ENCODE measurements around the gene GAN.
"Not testable (repeated sequence)": the region's sequence is repeated elsewhere in the genome, so short reads cannot be mapped to it uniquely, and the experiment has no call there.

Gene GAN

DNA sequence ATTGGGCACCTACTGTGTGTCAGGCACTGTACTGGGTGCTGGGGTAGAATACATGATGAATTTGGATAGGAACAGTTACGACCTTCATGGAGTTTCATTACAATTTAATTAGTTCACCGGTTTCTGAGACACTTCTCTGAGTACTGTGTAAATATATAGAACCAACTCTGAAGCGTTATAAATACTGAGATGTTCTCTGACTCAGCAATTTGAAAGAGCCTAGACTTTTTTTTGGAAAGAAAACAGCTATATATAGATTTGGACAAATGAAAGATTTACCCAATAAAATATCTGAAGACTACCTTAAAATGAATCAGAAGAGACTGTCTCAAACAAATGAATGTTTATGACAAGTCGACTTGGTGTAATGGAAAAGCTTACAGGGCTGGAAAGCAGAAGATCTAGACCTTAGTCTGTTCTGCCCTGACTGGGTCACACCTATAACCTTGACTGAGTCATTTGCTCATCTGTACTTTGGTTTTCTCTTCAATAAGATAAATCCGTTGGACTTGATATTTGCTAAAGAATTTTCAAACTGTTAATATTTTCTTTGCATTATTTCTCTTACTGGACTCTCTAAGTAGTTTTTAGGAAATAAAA is 4.6 kb upstream of the GAN start:
- DNase-seq = no peak

DNA sequence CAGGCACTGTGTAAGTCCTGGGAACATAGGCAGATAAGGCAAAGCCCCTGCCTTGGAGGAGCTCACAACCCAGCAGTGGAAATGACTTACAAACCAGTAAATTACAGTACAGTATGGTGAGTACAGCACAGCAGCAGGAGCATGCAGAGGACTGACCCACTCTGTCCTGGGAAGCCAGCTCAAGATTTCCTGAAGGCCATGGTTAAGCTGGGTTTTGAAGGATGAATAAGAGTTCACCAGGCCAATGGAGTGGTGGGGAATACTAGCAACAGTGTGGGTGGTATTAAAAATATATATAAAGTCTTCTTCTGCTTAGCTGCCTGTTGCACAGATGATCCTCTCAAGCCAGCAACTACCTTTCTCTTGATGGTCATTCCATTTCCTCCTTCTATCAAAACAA is 3.0 kb upstream of the GAN start:
- no peak for DNase-seq

DNA sequence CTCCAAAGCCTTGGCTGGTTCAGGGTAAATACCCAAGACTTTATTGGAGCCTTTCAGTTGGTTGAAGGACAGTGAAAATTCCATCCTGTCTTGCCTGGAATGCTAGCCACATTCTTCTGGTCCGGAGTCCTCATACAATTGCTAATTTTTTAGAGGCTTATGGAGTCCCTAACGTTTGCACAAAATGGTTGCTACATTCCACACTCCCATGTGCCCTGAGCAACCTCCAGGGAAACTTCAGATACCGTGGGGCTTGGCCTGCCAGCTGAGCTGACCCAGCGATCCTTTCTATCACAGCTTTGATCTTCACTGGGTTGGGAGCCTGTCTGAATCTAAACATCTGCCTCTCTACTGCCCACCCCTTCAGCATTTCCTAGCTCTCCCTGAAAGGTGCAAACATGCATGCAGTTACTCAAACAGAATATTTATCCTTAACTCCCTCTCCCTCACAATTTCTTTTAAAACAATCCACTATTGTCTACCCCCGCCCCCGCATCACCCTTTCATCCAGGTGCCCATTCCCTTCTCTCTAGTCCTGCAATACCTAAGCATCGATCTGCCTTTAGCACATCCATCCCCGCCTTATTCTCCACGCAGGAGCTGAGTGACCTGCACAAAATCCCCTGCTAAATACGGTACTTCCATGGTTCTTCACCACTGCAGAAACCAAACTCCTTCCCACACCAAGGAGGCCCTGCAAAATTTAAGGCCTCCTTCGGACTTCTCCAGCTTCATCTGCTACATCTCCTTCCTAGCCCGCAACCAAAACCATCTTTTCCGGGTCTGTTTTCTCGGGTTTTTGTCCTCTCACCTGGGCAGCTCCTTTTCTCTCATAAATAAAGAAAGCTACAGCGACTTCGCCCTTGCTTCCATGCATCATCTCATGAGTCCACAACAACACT is 810 bp upstream of the GAN start:
- DNase-seq = no peak

DNA sequence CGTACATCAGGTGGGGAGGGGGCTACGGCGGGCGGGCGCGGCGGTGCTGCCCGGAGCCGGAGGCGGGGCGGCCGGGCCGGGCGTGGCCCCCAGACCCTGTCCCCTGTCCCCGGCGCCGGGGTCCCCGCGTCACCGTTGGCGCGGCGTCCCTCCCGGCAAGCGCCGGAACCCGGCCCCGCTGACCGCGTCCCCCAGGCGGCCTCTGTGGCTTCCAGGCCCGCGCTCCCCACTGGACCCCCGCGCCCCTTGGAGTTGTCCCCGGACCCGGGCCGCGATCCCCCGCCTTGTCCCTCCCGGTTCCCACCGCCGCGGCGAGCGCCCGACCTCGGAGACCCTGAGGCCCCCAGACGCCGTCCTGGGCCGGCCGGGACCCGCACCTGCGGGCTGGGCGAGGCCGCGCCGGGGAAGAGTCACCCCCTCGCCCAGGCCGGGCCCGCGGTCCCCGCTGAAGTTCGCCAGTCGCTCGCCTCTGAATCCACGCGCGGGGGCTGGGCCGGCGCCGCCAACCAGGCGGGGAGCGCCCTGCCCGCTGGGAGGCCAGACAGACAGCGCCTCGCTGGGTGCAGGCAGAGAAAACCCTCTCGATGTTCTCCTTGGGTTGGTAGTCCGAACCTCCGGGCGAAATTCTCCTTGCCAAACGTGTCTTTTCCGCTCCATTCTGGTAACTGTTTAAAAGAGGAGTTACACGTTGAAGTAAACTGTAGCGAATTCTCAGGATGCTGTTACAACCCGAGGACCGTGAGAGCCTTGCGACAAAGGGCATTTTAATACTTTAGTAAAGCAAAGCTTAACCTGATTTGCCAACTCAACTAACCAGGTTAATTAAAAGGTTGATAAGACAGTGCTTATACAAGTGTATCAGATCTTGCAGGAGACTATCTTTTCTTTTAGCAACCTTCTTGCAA is 761 bp downstream of the GAN start:
- DNase-seq = peak; percentile 43

DNA sequence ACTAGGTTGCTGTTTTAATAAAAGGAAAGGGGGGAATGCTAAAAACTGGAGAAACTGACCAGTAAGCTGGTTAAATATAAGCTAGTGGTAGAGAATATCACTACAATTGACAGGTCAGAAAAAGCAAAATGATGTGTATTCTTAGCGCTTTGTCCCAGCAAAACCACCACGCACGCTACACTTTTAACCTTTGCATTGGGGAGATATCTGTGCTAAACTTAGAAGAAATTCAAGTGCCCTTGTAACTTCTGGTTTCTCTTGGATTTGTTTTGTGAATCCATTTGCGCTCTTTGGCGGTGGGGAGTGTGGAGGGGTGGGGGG is 1.4 kb downstream of the GAN start:
- DNase-seq = no peak

DNA sequence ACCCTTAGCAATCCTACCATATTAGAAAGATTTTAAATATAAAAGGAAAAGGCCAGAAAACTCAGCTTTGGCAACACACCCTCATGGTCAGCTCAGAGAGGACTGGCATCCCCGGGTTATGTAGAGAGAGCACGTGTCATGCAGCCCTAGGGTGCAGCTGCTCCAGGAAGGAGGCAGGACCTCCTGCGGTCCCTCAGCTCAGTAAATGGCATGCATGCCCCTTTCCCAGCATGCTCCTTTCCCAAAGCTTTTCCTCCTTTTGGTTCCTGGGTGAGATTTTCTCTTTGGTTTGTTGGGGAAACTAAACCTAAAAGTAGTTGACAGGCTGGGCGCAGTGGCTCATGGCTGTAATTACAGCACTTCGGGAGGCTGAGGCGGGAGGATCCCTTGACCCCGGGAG is 3.9 kb downstream of the GAN start:
- no peak for DNase-seq

DNA sequence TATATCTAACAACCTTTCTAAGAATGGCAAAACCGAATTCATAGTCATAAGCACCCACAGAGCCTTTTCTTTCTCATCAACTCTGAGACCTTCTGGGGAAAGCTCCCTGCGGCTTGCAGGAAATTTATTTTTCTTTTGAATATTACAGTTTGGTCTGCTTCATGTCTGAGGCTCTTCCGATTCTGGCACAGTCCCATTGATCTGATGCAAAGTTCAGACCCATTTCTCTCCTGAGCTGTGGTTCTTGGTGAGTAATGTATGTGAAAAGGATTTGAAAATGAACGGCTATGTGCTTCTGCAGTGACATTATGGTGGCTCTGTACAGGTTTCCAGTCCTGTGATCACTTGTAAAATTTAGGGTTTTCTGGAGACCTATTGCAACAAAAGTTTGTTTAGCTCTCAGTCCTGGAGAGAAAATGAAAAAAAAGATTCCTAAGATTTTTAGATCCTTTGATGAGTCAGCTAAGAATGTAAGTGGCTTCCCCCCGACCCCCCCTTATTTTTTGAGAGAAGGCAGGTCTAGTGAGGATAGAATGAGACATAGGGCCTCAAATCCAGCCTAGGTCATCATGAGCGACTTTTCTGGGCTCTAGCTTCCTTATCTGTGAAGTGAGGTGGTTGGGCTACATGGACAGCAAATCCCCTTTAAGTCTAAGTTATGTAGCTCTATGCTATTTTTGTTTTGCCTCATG is 4.6 kb downstream of the GAN start:
- peak; percentile 16 for DNase-seq

DNA sequence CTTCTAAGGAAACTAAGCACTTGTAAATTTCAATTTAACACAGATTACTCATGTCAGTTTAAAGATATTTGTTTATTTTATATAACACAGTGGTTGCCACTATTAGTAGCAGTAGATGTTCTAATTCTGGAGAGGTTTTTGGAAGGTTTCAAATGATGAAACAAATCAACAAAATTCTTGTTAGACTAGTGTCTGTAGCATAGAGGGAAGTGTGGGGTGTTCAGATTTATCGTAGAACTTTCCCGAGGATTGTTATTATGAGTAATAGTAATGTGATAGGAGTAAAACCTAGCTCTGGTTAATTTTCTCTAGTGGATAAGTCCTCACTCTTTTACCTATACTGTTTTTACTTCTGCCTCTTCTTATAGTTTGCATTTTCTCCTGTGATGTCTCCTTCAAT is 6.3 kb downstream of the GAN start:
- no peak for DNase-seq

DNA sequence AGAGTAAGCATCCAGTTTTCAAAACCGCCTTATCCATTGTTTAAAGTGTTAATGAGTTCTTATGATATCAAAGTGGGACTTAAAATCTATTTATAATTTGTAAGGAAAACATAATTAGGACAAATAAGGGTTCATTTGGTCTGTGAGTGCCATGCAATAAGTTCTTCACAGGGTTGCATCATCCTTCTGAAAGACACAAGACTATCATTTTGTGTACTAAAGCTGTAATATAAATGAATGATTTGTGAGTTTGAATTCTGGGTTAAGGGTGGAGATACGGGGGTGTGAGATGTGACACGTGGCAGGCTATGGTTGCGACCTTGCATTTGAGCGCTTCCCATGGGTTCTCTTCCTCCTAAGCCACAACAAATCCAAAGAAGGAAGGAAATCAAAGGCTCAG is 6.8 kb downstream of the GAN start:
- DNase-seq = no peak

DNA sequence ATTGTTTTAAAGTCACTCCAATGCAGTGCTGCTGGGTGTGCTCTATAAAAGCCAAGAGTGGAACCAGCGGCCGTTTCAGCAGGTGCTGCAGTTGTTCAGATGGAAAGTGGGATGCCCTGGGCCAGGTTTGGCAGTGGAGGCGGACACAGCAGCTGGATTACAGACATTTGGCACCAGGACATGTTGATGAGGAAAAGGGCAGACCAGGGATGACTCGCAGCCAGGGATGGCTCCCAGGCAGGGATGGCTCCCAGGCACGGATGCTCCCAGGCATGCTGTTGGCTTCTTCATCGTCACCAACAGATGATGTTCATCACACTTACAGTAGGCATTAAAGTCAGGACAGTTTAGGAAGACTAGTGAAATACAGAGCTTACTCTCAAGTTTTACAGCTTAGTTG is 10.0 kb downstream of the GAN start:
- DNase-seq = no peak

DNA sequence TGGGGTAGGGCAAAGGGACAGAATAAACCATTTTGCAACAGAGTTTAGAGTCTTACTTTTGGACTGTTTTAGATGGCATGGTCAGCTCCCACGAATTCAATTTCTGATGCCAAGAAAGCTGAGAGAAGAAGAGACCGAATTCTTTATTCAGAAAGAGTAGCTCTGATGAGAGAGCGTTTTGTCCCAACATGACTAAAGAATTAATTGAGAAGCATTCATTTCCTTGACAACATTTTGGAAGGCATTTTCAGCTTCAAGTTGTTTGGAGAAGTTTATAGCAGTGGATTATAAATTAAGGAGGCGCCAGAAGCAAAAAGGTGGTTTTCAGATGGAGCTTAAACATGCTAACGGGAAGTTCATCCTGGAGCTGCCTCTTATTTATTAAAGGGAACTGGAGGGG is 12.2 kb downstream of the GAN start:
- DNase-seq = no peak

DNA sequence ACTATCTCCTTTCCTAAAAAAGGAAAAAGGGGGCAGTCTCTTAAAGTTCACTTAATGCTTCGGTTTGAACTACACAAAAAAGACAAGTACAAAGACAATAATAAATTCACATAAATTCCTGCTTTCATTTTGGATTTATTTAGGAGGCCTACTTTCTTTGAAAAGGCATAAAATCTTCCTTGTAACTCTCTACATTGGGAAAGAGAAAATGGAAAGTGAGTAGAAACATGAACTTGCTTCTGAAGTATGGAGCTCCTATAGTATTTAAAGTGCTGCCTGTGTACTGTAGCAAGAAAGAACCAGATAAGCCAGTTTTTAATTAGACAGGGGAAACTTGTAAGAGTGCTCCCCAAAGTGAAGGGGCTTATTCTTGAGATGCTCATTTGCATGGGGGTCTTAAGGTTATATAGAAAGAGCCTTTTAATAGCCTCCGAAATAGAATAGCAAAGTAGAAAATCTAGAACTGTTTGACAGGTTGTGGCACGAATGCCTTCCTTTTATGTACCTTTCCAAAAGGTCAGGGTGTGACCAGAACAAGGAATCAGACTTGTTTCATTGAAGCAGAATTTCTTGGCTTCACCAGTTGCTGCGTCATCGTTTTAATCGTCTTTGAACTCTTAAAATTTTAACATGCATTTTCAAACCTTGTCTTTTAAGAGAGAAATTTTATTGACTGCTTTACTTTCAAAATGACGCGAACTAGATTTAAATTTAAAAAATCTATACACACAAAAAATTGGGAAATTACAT is 12.9 kb downstream of the GAN start:
- no peak for DNase-seq

DNA sequence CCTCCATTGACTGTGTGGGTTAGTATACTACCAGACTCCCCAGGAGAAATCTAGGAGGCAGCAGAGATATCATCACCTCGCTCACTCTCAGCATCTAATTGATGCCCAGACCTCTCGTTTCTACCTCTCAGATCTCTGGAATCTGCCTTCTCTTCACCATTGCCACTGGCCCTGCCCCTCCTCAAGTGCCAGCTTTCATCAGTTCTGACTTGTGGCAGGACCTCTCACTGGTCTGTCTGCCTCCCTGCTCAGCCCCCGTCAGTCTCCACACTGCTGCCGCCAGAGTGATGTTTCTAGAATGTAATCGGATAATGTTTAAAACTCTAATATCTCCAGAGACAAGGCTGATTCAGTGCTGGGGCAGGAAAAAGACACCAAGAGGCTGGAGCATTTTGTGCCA is 15.2 kb downstream of the GAN start:
- no peak for DNase-seq

DNA sequence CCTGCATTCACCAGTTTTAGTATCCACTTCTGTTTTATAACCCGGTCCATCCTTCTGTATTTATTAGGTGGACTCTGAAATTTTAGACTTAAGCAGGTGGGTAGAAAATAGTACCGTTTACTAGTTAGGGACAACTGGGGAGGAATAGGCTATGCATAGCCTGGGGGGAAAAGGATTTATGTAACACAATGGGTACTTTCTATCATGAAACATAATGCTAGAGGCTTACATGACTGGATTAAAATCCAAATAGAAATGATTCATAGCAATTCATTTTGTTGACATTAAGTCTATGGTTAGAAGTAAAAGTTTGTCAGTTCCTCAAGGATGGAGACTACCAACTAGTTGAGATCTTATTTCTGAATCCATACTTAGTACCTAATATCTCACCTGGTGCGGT is 18.6 kb downstream of the GAN start:
- no peak for DNase-seq

DNA sequence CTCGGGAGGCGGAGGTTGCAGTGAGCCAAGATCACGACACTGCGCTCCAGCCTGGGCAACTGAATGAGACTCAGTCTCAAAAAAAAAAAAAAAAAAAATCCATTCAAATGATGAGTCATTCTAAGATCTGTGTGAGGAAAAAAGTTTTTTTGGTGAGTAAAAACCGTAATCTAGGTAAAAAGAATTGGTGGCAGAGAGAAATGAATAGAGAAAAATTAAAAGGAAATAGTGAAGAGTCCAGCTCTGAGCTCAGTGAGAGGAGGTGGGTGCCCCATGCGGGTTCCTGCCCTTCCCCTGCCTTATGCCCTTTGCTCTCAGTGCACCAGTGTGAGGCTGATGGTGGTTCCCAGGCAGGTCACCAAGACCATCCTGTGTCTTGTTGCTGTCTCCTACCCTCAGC is 20.9 kb downstream of the GAN start:
- no peak for DNase-seq

DNA sequence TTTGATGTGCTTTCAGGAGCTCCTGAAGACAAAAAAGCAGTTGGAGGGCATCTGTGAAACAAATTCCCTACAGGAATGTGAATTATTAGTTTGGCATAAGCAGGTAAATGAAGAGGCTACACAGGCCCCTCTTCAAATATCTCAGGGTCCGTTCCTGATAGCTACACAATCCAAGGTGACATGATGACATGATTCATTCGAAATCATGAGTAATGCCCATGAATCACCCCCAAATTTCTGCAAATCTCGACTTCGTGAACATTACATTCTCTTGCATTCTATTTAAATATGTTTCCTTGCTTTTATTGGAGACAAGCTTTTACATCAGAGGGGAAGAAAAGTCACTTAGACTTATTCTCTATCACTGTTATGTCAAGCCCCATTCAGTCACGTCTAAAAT is 22.3 kb downstream of the GAN start:
- no peak for DNase-seq

DNA sequence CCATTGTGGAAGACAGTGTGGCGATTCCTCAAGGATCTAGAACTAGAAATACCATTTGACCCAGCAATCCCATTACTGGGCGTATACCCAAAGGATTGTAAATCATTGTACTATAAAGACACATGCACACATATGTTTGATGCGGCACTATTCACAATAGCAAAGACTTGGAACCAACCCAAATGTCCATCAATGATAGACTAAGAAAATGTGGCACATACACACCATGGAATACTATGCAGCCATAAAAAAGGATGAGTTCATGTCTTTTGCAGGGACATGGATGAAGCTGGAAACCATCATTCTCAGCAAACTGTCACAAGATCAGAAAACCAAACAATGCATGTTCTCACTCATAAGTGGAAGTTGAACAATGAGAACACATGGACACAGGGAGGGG is 30.4 kb downstream of the GAN start:
- not testable (repeated sequence) for DNase-seq

DNA sequence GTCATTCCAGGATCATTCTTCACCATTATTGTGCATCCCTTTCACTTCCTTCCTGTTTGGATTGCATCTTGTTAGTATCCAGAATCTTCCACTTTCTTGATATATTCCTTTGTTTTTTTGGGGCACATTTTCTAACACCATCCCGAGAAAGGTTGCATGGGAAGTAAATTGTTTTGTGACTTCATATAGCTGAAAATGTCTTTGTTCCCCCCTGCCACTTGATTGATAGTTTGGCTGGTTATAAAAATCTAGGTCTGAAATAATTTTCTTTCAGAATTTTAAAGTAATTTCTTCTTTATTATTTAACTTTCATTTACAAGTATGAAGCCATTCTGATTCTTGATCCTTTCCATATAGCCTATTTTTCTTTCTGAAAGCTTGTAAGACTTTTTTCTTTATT is 32.7 kb downstream of the GAN start:
- DNase-seq = no peak

DNA sequence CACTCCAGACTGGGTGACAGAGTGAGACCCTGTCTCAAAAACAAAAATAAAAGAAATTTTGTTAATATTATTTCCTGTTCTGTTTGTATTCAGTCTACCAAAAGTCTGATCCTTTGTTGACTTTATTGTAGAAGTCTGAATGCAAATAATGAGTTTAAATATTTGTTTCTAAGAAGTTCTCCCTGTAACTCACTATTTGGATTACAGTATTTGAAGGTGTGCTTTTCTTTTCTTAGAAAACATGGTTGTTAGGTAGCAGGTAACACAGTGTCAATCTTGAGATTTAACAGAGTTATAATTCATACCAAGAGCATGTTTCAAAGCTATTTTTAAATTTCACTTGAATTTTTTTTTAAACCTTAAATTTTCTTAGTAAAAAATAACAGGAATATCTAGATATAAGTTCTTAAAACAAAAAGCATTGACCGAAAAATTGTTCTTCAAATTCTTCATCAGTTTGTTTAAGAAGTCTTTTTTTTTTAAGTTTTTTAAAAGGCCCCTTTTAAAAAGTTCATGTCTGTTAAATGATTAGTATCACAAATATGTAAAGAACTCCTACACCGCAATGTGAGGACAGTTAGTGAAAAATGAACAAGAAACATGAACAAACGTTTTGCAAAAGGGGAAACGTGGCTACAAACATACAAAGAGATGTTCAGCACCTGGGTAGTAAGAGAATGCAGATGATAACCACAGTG is 35.0 kb downstream of the GAN start:
- DNase-seq = no peak

DNA sequence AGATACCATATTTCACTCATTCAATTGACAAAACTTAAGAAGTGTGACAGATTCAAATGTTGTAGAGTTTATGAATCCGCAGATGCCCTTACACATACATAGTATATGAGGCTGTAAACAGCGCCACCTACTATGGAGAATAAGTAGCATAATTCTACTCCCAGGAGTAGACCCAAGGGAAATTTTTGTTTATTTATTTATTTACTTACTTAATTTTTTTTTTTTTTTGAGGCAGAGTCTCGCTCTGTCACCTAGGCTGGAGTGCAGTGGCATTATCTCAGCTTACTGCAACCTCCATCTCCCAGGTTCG is 35.5 kb downstream of the GAN start:
- no peak for DNase-seq

DNA sequence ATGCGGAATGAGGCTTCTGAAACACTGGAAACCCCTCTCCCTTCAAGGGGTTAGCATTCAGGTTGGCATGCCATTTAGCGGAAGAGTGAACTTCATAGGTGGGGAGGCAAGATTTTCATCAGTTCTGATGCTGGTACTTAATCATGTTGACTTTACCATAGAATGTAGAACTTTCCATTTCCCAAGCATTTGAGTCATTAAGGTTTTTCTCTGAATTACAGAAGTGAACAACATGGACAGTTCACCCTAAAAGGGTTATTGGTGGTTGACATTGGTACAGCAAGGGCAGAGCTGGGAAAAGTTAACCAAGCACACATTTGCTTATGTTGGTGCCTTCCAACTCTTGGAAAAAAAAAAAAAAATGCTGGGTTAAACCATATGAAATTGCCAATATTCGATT is 39.1 kb downstream of the GAN start:
- no peak for DNase-seq

DNA sequence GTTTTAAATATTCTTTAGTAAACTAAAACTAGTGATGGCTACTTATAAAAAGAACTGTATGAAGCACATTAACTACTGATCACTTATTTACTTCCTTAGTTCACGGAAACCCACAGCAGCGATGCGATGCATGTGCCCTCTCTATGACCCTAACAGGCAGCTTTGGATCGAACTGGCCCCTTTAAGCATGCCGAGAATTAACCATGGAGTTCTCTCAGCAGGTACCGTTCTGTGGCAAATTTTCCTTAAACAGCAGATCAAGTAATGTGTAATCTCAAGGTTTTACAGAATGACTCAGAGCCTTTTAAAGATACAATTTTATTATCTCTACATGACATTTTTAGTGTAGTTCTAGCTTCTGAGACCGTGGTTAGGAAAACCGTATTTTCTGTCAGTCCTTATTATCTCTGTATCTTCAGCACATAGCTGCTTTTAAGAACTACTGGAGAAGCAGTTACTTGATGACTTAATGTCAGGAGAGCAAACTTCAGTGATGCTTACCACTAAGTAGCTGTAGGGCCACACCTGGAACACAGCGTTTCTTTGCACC is 43.0 kb downstream of the GAN start:
- no peak for DNase-seq

Data from kidney glomerular epithelial cell (primary cell).